GM18870 (cell line): ENCODE results near the gene KCNQ5.

Experiments used
- ATAC-seq: cut with Tn5 transposase; IDR thresholded peaks from one replicate; pipeline ENCODE4 v1.9.1; 2021; ENCODE audit warnings: moderate library complexity; ENCODE audit not compliant: unreplicated experiment

KCNQ5 gene

DNA sequence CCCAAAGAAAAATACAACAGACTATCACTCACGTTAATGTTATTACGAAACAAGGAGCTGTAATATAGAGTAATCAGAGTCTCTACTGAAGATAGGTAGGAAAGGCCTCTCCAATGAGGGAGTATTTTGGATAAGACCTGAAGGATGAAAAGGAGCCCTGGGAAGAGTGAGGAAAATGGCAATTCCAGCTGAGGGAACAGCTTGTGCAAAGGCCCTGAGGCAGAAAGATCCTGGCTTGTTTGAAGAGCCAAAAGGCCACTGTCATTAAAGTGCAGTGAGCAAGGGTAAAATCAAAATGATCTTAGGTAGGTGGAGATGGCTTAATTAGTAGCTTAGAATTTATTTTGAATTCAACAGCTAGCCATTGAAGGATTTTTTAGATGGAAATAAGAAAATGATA lies 464.9 kb downstream of the KCNQ5 start:
- no peak for ATAC-seq

GRCh38 chr6:73088138-73088813 lies 466.4 kb downstream of the KCNQ5 start:
- peak; percentile 87 for ATAC-seq

GRCh38 chr6:73104921-73105320 lies 483.1 kb downstream of the KCNQ5 start:
- no peak for ATAC-seq

- ATAC-seq, result no peak
Observed at GRCh38 chr6:73107016-73107415, 485.2 kb downstream of the KCNQ5 start.

GRCh38 chr6:73108949-73109348 lies 487.1 kb downstream of the KCNQ5 start:
- ATAC-seq, result no peak

- ATAC-seq, result no peak
Observed at GRCh38 chr6:73109659-73110058, 487.8 kb downstream of the KCNQ5 start.

- no peak for ATAC-seq
Observed at GRCh38 chr6:73116330-73116729, 494.5 kb downstream of the KCNQ5 start.

DNA sequence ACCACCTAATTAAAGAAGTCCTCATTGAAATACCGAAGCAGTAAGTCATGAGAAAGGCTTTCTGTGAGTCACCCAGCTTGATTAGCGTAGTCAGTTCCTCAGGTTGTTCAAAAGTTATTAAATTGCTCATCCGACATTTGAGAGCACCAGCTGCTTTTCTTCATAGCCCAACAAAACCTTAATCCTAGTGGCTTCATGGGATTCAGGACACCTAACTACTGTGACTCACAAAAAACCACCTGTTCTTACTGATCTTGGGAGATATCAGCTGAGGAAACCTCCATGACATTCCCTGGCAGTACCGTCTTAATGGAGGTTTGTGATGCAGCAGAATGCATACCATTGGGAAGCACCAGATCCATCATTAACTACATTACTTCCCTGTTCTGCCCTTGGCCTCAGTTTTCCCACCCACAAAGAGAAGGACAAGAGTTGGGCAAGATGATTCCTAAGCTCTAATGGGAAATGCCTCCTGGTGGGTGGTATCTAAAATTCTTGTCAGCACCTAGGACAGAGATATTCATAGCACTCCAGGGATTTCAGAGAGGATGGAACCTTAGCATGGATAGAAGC lies 499.6 kb downstream of the KCNQ5 start:
- ATAC-seq, result no peak

- peak; percentile 89 for ATAC-seq
Observed at GRCh38 chr6:73123632-73124329, 501.9 kb downstream of the KCNQ5 start.

DNA sequence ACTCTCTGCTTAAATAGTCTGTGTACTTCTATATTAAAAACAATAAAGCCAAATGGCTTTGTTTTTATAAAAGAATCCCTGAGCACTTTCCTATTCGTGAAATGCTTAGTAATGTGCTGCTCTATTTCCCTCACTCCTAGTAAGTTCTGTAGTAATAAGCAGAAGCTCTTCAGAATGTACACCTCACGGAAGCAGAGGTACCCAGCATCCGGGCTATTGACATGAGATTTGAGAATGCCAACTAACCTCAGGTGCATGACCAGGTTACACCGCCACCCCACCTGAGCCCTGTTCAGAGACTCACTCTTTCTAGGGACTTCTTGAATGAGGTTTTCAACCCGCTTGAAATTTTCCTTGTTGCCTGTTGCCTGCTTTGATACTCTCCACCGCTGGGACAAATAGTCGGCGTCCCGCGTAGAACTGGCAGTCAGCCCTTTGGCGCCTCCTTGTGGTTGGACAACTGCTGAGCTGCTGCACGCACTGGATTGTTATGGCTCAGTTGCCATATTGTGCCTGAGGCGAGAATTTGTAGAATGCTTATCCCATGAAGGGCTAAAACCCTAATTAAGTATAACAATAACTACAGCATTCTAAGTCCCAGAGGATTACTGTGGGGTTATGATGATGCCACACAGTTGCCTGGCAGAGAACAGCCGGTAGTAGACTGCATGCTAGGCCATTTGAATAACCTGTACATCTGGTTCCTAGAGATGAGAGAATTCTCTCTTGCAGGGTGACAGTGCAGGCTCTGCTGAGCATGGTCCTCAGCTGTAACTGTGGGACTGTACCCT lies 508.0 kb downstream of the KCNQ5 start:
- peak; percentile 93 for ATAC-seq

DNA sequence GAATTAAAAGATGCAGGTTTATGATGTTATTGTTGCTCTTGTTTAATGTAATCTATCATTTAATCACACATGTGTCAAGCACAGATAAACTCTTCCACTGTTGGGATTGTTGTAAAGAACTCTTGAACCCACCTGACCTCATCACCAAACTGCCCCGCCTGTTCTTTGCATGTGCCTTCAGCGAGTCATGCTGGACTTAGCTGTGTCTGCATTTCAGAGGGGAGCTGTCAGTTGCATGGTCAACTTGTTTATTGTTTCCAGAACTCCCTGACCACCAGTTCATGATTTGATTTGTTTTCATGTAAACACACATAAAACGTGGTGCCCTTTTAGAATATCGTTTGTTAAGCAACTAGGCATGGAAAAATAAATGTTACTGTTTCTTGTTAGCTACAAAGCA lies 509.8 kb downstream of the KCNQ5 start:
- ATAC-seq, result no peak

DNA sequence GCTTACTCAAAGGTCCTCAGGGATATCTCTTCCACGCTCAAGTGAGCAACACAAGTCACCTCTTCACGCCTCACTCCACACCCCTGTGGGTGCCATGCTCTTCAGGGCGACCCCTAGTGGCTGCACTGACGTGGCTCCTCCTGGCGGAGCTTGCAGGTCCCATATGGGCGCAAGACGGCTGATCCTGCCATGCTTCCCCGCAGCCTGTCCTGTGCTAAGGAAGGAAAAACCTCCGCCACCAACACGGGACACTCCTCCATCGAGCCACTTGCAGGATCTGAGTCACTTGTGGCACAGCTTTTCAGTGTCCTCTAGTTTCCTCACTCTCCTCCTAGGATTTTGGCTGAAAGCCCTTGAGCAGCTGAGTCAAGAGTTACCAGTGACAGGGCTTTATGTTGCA lies 512.7 kb downstream of the KCNQ5 start:
- ATAC-seq, result no peak

GRCh38 chr6:73139681-73140383 lies 518.0 kb downstream of the KCNQ5 start:
- no peak for ATAC-seq

DNA sequence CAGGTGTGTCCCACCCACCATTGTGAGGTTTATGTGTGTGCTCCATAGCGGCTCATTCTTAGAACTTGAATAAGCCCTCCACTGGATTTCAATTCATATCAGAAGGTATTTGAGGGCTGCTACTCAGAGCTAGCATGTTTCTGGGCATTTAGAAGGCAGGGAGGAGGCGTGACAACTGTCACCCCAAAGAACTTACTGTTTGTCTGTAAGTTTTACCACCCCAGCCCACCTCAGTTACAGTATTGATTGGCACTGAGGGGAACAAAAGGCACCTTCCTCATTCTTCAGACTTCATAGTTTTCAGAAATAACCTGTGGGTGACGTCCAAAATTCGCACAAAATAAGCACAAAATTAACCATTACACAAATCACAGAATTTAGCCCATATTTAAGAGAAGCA lies 521.7 kb downstream of the KCNQ5 start:
- ATAC-seq, result no peak

- ATAC-seq, result no peak
Observed at GRCh38 chr6:73144516-73144915, 522.7 kb downstream of the KCNQ5 start.

DNA sequence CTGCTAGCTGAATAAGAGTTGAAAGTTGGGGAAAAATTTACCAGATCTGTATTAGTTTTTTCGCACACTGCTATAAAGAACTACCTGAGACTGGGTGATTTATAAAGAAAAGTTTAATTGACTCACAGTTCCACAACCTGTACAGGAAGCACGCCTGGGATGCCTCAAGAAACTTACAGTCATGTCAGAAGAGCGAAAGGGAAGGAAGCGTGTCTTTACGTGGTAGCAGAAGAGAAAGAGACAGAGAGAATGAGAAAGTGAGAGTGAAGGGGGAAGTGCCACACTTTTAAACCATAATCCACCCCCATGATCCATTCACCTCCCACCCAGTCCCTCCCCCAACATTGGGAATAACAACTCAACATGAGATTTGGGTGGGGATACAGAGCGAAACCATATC lies 523.8 kb downstream of the KCNQ5 start:
- ATAC-seq, result peak; percentile 81

DNA sequence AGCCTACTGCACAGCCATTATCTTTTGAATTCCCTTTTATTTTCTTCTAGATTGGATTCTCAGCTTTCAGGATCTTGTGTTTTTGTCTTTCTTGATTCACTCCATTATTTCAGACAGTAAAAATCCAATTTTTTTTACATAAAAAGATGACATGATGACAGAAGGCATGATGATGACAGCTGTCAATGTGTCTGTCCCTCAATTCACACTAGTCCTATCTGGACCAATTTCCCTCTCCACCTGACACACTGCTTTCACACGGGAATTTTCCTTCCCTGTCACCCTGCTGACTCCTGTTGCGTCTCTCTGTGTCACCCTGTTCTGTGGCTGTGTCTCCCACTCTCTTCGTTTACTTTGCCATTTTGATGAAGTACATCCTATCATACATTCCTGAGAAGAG lies 529.9 kb downstream of the KCNQ5 start:
- no peak for ATAC-seq

GRCh38 chr6:73152556-73152955 lies 530.7 kb downstream of the KCNQ5 start:
- no peak for ATAC-seq

- no peak for ATAC-seq
Observed at GRCh38 chr6:73152966-73153757, 531.3 kb downstream of the KCNQ5 start.
